Activated effector memory CD4-positive, alpha-beta T cell treated with anti-CD3 and anti-CD28 coated beads, Interleukin-2, amount 50 U/mL, for 16 hours (primary cell): ENCODE data around the gene MFAP3L.
"Not testable (repeated sequence)": the region's sequence is repeated elsewhere in the genome, so short reads cannot be mapped to it uniquely, and the experiment has no call there.

Experiments used
- DNase-seq: peaks from one replicate; pipeline ENCODE4 v3.0.0-alpha.2; 2020

MFAP3L gene

GRCh38 chr4:170026253-170027021, at the start of gene MFAP3L:
Gene MFAP3L (minus strand): TSS chr4:170026395. CDS start chr4:170005877, 20,518 bp downstream.
- peak; percentile 94 for DNase-seq

DNA sequence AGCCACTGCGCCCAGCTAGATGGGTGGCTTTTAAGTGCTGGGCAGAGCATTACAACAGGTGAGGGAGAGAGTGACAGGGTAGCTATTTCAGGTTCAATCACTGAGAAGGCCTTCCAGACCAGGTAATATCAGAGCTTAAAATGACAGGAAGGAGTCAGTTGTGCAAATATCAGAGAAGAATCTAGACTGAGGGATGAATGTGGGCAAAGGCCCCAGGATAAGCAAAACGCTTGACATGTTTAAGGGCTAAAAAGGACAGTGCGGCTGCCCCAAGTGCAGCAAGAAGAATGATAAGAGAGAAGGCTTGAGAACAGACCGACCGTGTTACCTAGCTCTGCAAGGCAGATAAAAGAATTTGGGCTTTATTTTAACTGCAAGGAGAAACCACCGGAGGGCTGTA, 45.0 kb upstream of the MFAP3L start:
- no peak for DNase-seq

- DNase-seq = no peak
These were observed 42.4 kb upstream of the MFAP3L start for GRCh38 chr4:170068438-170069128.

DNA sequence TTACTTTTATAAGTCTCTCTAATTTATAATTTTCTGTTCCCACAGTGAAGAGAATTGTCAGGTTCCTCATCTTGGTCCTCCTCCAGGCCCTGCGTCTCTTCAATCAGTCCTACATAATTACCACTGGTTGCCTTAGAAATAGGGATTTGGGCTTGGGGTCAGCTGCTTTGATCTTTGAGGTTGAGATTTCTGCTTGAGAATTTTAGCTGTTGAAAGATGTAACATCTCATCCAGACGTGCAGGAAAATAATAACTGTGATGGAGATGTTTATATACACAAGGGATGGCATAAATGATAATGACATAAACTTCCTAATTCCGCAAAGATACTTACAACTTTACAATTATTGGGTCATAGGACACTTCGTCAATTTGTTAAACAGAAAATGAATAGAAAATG, 33.2 kb upstream of the MFAP3L start:
- DNase-seq = no peak

DNA sequence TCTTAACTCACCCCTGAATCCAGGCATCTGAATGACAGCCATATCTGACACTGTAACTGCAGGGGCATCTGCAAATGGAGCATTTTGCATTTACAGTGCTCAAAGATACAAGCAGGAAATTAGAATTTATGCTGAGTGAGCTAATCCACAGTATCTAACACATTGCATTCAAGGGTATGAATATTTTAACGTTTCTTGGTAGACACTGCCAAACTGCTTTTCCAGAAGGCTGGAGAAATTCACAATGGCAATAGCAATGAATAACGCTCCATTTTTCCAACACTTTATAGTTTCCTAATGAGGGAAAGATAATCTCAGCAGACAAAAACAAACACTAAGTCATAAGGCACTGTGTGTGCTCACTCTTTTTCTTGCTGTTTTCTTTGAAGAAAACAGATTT, 32.6 kb upstream of the MFAP3L start:
- no peak for DNase-seq

DNA sequence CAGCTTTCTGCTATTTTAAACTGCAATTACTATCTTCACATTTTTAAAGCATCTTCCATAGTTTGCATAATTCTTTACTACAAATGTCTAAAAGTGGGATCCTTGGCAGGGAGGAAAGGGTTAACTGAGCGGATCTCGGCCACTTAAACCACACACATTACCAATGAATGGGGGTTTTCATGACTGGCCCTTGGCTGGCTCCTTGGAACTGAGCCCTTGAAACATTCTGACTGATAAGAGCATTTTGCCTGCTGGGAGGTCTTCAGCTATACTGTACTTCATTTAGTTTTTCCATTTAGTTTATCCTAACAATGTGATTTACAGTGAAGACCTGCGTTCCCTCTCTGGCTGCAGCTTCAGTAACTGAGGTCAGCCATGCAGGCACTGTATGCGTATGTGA, 31.7 kb upstream of the MFAP3L start:
- DNase-seq = no peak

DNA sequence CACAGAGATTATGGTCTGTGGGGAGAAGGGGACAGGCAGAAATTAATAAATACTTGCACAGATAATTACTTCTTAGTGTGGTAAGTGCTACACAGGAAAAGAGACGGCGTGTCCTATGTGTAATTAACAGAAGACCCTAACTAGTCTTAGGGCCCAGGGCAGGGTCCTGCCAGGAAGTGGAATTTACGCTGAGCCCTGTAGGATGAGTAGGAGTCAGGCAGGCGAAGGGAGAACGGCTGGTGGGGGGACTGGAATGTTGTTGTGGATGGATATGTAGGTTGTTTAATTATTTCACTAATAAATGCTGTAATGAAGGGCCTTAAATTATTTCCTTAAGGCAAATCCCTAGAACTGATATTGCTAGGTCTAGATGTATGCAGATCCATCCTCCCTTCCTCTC, 26.7 kb upstream of the MFAP3L start:
- no peak for DNase-seq

GRCh38 chr4:170051402-170051801, 25.2 kb upstream of the MFAP3L start:
- DNase-seq = no peak

DNA sequence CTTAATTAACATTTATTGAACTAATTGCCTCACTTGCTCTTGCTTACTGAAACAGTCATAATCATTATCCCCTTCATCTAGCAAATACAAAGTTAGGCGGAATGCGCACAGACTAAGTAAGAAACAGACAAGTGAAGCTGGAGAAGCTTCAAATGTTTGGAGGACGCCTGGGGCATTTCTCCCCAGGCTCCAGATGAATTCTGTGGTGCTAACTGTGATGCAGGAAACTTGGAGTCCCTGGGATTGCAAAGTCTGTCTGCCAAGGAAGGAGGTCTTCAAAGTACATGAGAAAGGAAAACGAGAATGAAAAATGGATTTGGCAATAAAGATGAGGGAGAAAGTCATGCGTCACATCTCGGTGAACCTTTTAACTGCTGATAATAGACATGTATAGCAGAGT, 23.6 kb upstream of the MFAP3L start:
- no peak for DNase-seq

GRCh38 chr4:170047771-170048354, 21.7 kb upstream of the MFAP3L start:
- peak; percentile 78 for DNase-seq

GRCh38 chr4:170046156-170046555, 20.0 kb upstream of the MFAP3L start:
- DNase-seq = not testable (repeated sequence)

GRCh38 chr4:170040031-170040680, 14.0 kb upstream of the MFAP3L start:
- DNase-seq = no peak

DNA sequence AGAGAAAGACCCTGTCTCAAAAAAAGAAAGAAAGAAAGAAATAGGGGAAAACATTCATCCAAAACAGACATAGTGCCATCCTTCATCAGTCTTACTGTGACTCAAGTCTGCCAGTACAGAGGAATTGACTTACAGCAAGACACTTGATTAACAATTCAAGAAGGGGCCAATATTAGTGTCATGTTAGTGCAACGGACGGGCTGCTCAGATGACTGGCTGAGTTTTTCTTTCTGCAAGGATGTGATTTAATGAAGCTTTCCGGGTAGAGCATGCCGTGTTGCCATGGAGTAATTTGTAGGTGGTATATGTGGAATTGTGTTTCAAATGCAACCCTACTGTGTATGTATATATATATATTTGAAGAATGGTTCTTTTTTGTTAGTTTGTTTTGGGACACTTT, 12.6 kb upstream of the MFAP3L start:
- DNase-seq = no peak

GRCh38 chr4:170038232-170038631, 12.0 kb upstream of the MFAP3L start:
- DNase-seq = no peak

- DNase-seq = no peak
These were observed 11.3 kb upstream of the MFAP3L start for GRCh38 chr4:170037481-170037880.

DNA sequence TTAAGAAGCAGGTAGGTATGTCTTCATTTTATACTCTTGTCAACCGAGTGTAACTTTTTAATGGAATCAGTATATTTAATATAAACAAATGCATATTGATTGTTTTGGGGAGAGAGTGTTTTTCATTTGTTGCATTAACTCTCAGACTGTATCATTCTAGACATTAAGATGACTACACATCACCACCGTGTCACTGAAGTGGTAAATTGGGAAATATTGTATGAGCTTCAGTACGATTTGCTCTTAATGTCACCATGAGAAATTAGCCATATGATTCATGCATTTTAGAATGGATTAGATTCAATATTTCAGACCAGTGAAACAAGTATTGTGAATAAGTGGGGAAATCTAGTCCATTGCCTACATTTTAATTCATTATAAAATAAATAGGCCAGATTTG, 9.7 kb upstream of the MFAP3L start:
- DNase-seq = no peak

DNA sequence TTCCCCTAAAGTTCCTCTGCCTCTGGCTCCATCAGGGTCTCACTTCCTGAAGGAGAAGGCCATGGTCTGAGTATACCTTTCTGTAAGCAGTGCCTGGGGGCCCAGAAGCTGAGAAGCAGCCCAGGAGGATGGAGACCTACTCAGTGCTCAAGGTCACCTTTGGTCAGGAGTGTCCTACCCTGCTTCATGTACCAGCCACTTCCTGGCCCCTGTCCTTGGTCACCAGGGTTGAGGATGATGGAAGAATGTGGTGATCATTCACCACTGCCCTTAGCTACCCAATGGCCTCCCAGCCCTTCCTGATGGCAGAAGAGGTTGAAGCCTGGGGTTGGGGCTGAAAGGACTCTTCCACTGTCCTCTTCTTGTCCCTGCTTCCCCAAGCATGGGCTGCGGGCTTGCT, 9.0 kb upstream of the MFAP3L start:
- no peak for DNase-seq

- DNase-seq = no peak
These were observed 7.8 kb upstream of the MFAP3L start for GRCh38 chr4:170033999-170034398.

DNA sequence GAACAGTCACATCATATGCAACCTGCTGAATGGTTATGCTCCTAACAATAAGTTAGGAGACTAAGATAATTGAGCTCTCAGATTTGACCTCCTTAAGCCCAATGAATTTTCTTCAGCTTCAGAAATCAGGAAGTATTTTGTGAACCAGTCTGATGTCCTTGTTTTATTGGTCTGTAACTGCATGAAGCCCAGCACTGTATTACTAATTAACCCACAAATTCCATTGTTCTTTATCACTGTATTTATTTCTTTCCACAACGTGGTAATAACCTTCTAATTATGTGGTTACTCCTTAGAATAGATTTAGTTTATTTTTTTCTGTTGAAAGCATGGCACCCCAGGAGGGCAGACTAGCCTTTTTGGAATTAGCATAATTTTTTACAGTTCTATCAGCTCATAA, 3.9 kb upstream of the MFAP3L start:
- DNase-seq = no peak

DNA sequence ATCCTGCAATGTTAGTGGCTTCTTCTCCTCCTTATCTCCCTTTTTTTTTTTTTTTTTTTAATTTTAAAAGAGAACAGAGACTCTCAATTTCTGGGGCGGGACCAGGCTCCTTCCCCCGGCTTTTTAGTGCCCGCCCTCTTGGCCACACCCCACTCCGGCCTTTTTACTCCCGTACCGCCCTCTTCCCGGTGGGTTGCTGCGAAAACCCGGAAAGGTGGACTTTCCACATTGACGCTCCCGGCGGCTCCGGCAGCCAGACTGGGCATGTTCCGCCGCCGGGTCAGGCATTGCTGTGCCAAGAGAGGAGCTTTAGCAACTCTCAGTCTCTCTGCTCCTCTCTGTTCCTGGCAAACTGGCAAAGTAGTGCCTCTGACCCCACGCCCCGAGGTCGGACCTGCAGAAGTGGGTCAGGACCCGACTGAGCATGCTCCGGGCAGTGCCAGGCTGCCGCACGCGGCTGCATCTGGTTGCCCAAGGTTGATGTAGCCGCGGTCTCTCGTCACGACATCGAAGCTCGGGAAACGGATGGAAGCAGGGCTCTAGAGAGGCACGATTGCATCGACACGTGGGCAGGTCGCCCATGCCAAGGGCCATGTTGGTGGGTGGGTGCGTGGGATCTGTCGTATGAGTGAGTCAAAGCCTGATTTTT, 1.1 kb upstream of the MFAP3L start:
- peak; percentile 95 for DNase-seq

- peak; percentile 67 for DNase-seq
These were observed 507 bp downstream of the MFAP3L start for GRCh38 chr4:170025523-170026252.

DNA sequence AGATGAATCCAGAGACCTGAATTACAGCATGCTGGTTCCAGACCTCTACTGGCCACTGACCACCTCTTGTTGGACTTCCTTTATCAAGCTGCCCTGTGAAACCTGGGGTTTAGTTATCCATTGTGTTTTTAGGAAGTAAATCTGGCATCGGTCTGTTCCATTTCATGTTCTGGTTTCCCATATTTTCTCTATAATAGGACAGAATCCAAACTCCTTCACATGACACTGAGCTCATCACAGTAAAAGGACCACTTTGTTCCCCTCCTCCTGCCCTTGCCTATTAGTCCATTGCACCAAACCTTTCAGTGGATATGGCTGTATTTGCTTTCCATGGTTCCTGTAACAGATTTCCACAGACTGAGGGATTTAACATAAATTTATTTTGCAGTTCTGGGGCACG, 4.0 kb downstream of the MFAP3L start:
- DNase-seq = no peak
